ENCODE results near the gene TAS2R20. TPM values are rescaled to one million over a fixed set of nuclear protein-coding genes. Genes with fewer than 3 reads are reported as not detected.

The TAS2R20 gene
- total and polyA plus RNA-seq, 2 of the 8 experiments (the other 6 are each of a cell fraction or from before 2014, with no cell fraction given) = 0.57 to 0.71 TPM

DNA sequence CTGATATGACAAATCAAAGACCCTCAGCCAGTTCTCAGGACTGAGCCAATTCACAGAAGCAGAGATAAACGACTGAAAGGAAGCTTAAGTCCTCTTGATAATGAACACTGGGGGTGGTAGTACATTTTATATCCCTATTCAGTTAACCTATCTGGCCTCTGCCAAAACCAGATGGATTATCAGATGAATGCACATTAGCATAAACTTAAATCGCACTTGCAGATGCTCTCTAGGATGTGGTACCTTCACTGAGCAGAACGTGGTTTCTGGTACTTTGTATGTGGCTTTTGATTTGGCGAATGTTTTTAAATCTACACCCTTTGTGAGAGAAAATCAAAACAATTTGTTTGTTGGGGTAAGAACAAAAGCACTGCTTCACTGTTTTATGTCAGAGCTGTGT is 37.9 kb downstream of the TAS2R20 start (continued):
- TF ChIP-seq SP4 (IDR thresholded peaks at IDR 0.05; ENCODE audit: low read length) (no peak), JUND (IDR thresholded peaks at IDR 0.05; ENCODE audit: low read length) (no peak), CEBPB (IDR thresholded peaks at IDR 0.05; ENCODE audit: low read depth, low read length) (no peak), PHF8 (conservative IDR thresholded peaks at IDR 0.05; ENCODE audit: low read depth, low read length) (no peak)
- TF ChIP-seq, protein P1, sequence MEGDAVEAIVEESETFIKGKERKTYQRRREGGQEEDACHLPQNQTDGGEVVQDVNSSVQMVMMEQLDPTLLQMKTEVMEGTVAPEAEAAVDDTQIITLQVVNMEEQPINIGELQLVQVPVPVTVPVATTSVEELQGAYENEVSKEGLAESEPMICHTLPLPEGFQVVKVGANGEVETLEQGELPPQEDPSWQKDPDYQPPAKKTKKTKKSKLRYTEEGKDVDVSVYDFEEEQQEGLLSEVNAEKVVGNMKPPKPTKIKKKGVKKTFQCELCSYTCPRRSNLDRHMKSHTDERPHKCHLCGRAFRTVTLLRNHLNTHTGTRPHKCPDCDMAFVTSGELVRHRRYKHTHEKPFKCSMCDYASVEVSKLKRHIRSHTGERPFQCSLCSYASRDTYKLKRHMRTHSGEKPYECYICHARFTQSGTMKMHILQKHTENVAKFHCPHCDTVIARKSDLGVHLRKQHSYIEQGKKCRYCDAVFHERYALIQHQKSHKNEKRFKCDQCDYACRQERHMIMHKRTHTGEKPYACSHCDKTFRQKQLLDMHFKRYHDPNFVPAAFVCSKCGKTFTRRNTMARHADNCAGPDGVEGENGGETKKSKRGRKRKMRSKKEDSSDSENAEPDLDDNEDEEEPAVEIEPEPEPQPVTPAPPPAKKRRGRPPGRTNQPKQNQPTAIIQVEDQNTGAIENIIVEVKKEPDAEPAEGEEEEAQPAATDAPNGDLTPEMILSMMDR (IDR thresholded peaks at IDR 0.05; ENCODE audit: control extremely low read depth in 1 of 3, insufficient read depth in 1 of 3, low read depth in 1 of 3, low read length in 3 of 3) = no peak

Measured in H1 (cell line).